K562 (cell line): ENCODE measurements around the gene MT1X. TPM values are rescaled to one million over a fixed set of nuclear protein-coding genes. Genes with fewer than 3 reads are reported as not detected.

Source experiments
- ATAC-seq: fragments of 200-7000 bp; cut with Tn5 transposase; 3 replicates; pipeline ENCODE4 v1.9.1; 2020; ENCODE audit warnings: moderate library complexity
- BruUV-seq: library from RNA; stranded (reverse); fragments of 400-500 nt; replicated peaks from 2 replicates; lab custom pipeline; 2021; lab: Mats Ljungman, UMichigan
- CTCF ChIA-PET: fragments of 300-600 bp; formaldehyde crosslinking; extraction: SDS; loops from one replicate; lab custom pipeline; 2021; ENCODE audit warnings: low intra/inter-chr PET ratio; lab: Yijun Ruan, JAX
- POLR2A ChIA-PET: fragments of 300-600, 350-650 bp; sonication (Branson Sonifier 250); formaldehyde crosslinking; extraction: SDS; loops from one replicate; lab custom pipeline; 2021; ENCODE audit warnings: antibody characterized with exemption, inconsistent platforms; lab: Yijun Ruan, JAX
- DNase-seq, 4 experiments: peaks; one replicate each; pipeline versions ENCODE4 v3.0.0 to v3.0.0-alpha.2; 2011 to 2018; ENCODE audit warnings: low spot score in 3 of 4, mixed read lengths in 3 of 4; ENCODE audit errors: extremely low read depth in 1 of 4
- FAIRE-seq: peaks from 2 replicates; lab custom pipeline; 2011; peaks lifted over from hg19 to GRCh38; lab: Jason Lieb, UNC
- H2AFZ ChIP-seq: 2 replicates; pipeline ENCODE4 v1.6.0; 2011; ENCODE audit warnings: low read depth, low read length, control low read depth, inconsistent platforms
- H3K27ac ChIP-seq: fragments of 200-600 bp; 3 replicates; pipeline ENCODE4 v1.8.0; 2011; ENCODE audit warnings: low read depth, mild to moderate bottlenecking, control low read depth, inconsistent platforms, low read length, moderate library complexity, mixed read lengths; ENCODE audit errors: extremely low read depth
- H3K27me3 ChIP-seq, 2 experiments: fragments of 300-600 bp in 1 of 2; 2 replicates in 1 of 2; 3 replicates in 1 of 2; pipeline versions ENCODE4 v1.6.0 to v1.8.0; 2011; ENCODE audit warnings: inconsistent platforms in 2 of 2, low read length in 2 of 2, mild to moderate bottlenecking in 1 of 2, mixed read lengths in 1 of 2, moderate library complexity in 1 of 2; ENCODE audit not compliant: control insufficient read depth in 2 of 2, insufficient read depth in 2 of 2
- H3K36me3 ChIP-seq: fragments of 300-600 bp; 3 replicates; pipeline ENCODE4 v1.8.0; 2011; ENCODE audit warnings: mild to moderate bottlenecking, low read length, inconsistent platforms; ENCODE audit not compliant: control insufficient read depth, insufficient read depth
- H3K4me1 ChIP-seq, 2 experiments: fragments of 200-600 bp in 1 of 2; replicated peaks in 1 of 2; 2 replicates in 1 of 2; 3 replicates in 1 of 2; pipeline versions ENCODE4 v1.5.1 to v1.8.0; 2011; ENCODE audit warnings: inconsistent platforms in 2 of 2, low read length in 2 of 2, mild to moderate bottlenecking in 1 of 2, mixed read lengths in 1 of 2, moderate library complexity in 1 of 2; ENCODE audit not compliant: control insufficient read depth in 2 of 2, insufficient read depth in 2 of 2
- H3K4me2 ChIP-seq: 2 replicates; pipeline ENCODE4 v1.6.1; 2011; ENCODE audit warnings: low read length, control low read depth, inconsistent platforms, mixed read lengths; ENCODE audit not compliant: insufficient read depth
- H3K4me3 ChIP-seq: fragments of 200-600 bp; sonication (generic), shearing (Covaris generic); 2 replicates; pipeline ENCODE4 v1.5.1; 2016; ENCODE audit warnings: control low read depth, inconsistent platforms
- H3K79me2 ChIP-seq: fragments of 200-600 bp; 3 replicates; pipeline ENCODE4 v1.8.0; 2011; ENCODE audit warnings: low read length, inconsistent platforms; ENCODE audit not compliant: control insufficient read depth, insufficient read depth
- H3K9ac ChIP-seq, 2 experiments: 2 replicates each; pipeline versions ENCODE4 v1.6.0 to v1.6.1; 2011; ENCODE audit warnings: low read depth in 2 of 2, low read length in 2 of 2, control low read depth in 1 of 2, inconsistent platforms in 1 of 2, mild to moderate bottlenecking in 1 of 2, mixed read lengths in 1 of 2; ENCODE audit not compliant: insufficient read depth in 1 of 2
- H3K9me1 ChIP-seq: one replicate; pipeline ENCODE4 v1.6.0; 2011; ENCODE audit warnings: inconsistent platforms, mild to moderate bottlenecking, low read length, moderate library complexity; ENCODE audit not compliant: control insufficient read depth, insufficient read depth
- H3K9me3 ChIP-seq: replicated peaks from 2 replicates; pipeline ENCODE4 v1.5.1; 2011; ENCODE audit warnings: low read depth, low read length, inconsistent platforms; ENCODE audit not compliant: control insufficient read depth, insufficient read depth
- H4K20me1 ChIP-seq: replicated peaks from 2 replicates; pipeline ENCODE4 v1.6.1; 2011; ENCODE audit warnings: low read length, inconsistent platforms, mixed read lengths; ENCODE audit not compliant: control insufficient read depth, insufficient read depth
- BCOR ChIP-seq: fragments of 450-650 bp; IDR thresholded peaks from 2 replicates; pipeline ENCODE4 v1.6.1; 2016
- CREM ChIP-seq: IDR thresholded peaks from 2 replicates; pipeline ENCODE4 v1.6.1; 2014; ENCODE audit warnings: antibody characterized with exemption, low read depth
- ESRRB ChIP-seq: fragments of 250-450 bp; sonication (Bioruptor Pico); IDR thresholded peaks from 2 replicates; pipeline ENCODE4 v1.5.0; 2020; ENCODE audit warnings: mild to moderate bottlenecking, moderate library complexity, borderline replicate concordance
- FOXJ2 ChIP-seq: fragments of 200-800 bp; sonication (Bioruptor generic); IDR thresholded peaks from 2 replicates; pipeline ENCODE4 v1.6.1; 2016; ENCODE audit warnings: missing genetic modification characterization, missing compliant biosample characterization
- HNRNPUL1 ChIP-seq: fragments of 200-400 bp; formaldehyde crosslinking; IDR thresholded peaks from 2 replicates; pipeline ENCODE4 v1.6.1; 2017; ENCODE audit warnings: low read length
- MAX ChIP-seq: sonication (generic); formaldehyde crosslinking; IDR thresholded peaks from 2 replicates; pipeline ENCODE4 v1.9.0; 2022; ENCODE audit warnings: mild to moderate bottlenecking, missing genetic modification reagents
- MAZ ChIP-seq, 2 experiments: fragments of 450-650 bp in 1 of 2; sonication (generic) in 1 of 2; formaldehyde crosslinking; IDR thresholded peaks in 1 of 2; conservative IDR thresholded peaks in 1 of 2; 2 replicates each; pipeline versions ENCODE4 v1.4.0 to v1.5.0; 2020; ENCODE audit warnings: mild to moderate bottlenecking in 1 of 2, missing genetic modification reagents in 1 of 2
- MCM5 ChIP-seq: fragments of 450-650 bp; IDR thresholded peaks from 2 replicates; pipeline ENCODE4 v1.6.1; 2016; ENCODE audit warnings: low read depth
- NR4A1 ChIP-seq, 2 experiments: fragments of 250-450 bp in 1 of 2; fragments of 450-650 bp in 1 of 2; sonication (Bioruptor Pico) in 1 of 2; IDR thresholded peaks; 2 replicates each; pipeline versions ENCODE4 v1.4.0 to v1.6.1; 2016 to 2020; ENCODE audit warnings: mild to moderate bottlenecking in 2 of 2, missing compliant biosample characterization in 1 of 2, missing genetic modification characterization in 1 of 2, moderate library complexity in 1 of 2
- RAD21 ChIP-seq, 2 experiments: fragments of 250-450 bp in 1 of 2; fragments of 450-650 bp in 1 of 2; sonication (Bioruptor Pico) in 1 of 2; formaldehyde crosslinking in 1 of 2; IDR thresholded peaks in 1 of 2; conservative IDR thresholded peaks in 1 of 2; 2 replicates each; pipeline versions ENCODE4 v1.4.0 to v1.8.0; 2020 to 2022; ENCODE audit warnings: mild to moderate bottlenecking in 2 of 2, moderate library complexity in 1 of 2
- SMARCA5 ChIP-seq: fragments of 450-650 bp; IDR thresholded peaks from 2 replicates; pipeline ENCODE4 v1.6.1; 2016
- SNAPC5 ChIP-seq: fragments of 250-450 bp; sonication (Bioruptor Pico); IDR thresholded peaks from 2 replicates; pipeline ENCODE4 v1.8.0; 2021; ENCODE audit warnings: moderate library complexity, mild to moderate bottlenecking, inconsistent platforms
- SNRNP70 ChIP-seq: fragments of 200-400 bp; formaldehyde crosslinking; optimal IDR thresholded peaks from 2 replicates; pipeline ENCODE3; 2017; ENCODE audit warnings: low read depth, low read length
- SRSF9 ChIP-seq: fragments of 200-400 bp; formaldehyde crosslinking; IDR thresholded peaks from 2 replicates; pipeline ENCODE4 v1.6.1; 2017; ENCODE audit warnings: low read depth, low read length, borderline replicate concordance
- STAG1 ChIP-seq: sonication (generic); formaldehyde crosslinking; IDR thresholded peaks from 2 replicates; pipeline ENCODE4 v1.5.0; 2020; ENCODE audit warnings: missing genetic modification reagents, borderline replicate concordance
- TFAM ChIP-seq: fragments of 250-450 bp; sonication (Bioruptor Pico); conservative IDR thresholded peaks from 2 replicates; pipeline ENCODE4 v1.5.0; 2021; ENCODE audit warnings: mild to moderate bottlenecking, moderate library complexity
- ZBTB2 ChIP-seq: fragments of 450-650 bp; IDR thresholded peaks from 2 replicates; pipeline ENCODE4 v1.6.1; 2016; ENCODE audit warnings: antibody characterized with exemption
- ZNF217 ChIP-seq: sonication (generic); formaldehyde crosslinking; IDR thresholded peaks from 2 replicates; pipeline ENCODE4 v1.8.0; 2022; ENCODE audit warnings: mild to moderate bottlenecking, missing genetic modification reagents
- ZNF561 ChIP-seq: fragments of 450-650 bp; formaldehyde crosslinking; conservative IDR thresholded peaks from 2 replicates; pipeline ENCODE4 v1.4.0; 2020; ENCODE audit warnings: mild to moderate bottlenecking, moderate library complexity
- ZNF583 ChIP-seq: fragments of 250-450 bp; sonication (Bioruptor Pico); IDR thresholded peaks from 2 replicates; pipeline ENCODE4 v1.4.0; 2020
- WGBS: fragments of 100-300 bp; shearing (Covaris generic); methylation state at CpG from one replicate; pipeline ENCODE4 v1.1.6; 2016; ENCODE audit warnings: low coverage, mixed read lengths; ENCODE audit not compliant: insufficient coverage; ENCODE audit errors: missing lambda C conversion rate; 5-methylcytosine and 5-hydroxymethylcytosine counted together
- in situ Hi-C: fragments of 300-500 bp; cut with MboI; formaldehyde crosslinking; loops from 4 replicates; pipeline ENCODE4 v1.15.0; 2018; ENCODE audit warnings: inconsistent platforms, mixed read lengths
- intact Hi-C: fragments of 100-400 bp; cut with micrococcal nuclease; formaldehyde crosslinking; loops from 2 replicates; pipeline ENCODE4 v1.14.2; 2022
- polyA plus RNA-seq, 8 experiments: library from polyadenylated mRNA; depleted of rRNA in 4 of 8; stranded (reverse) in 5 of 8; unstranded in 3 of 8; fragments of >200 nt; fragmentation: Nextera tagmentation in 2 of 8; fragmentation: Illumina TruSeq in 1 of 8; extraction: Ambion mirVana in 2 of 8; extraction: Trizol in 1 of 8; gene quantifications; 2 replicates each; pipeline versions ENCODE4 v1.2.1 to v1.2.3, GENCODE V29; 2011 to 2014; ENCODE audit warnings: inconsistent platforms in 1 of 8, missing spikeins in 1 of 8
- total RNA-seq, 7 experiments: library from RNA; depleted of rRNA in 6 of 7; stranded (reverse); fragments of >200 nt in 6 of 7; fragmentation: Illumina TruSeq in 2 of 7; extraction: Trizol in 2 of 7; gene quantifications; 2 replicates each; pipeline versions ENCODE4 v1.2.1 to v1.2.3, GENCODE V29; 2011 to 2021; ENCODE audit warnings: low replicate concordance in 1 of 7

Gene MT1X
- total and polyA plus RNA-seq, 9 of the 15 experiments (the other 6 are each of a cell fraction or from before 2014, with no cell fraction given) = 4.9 to 22.8 (median 8.7) TPM

- 0 out of 4 replicates have a peak overlapping the region, but pooled peaks of 1 of the 2 experiments have one; percentile 29 for H3K9ac ChIP-seq
- peak; percentile 95 for ATAC-seq
- no peak overlapping the region for H3K4me3 ChIP-seq
- BruUV-seq = no TSS peak
- DNase-seq = peak; percentile 59 to 85 (median 74)
- FAIRE-seq = no peak
- no peaks in the 10 kb centered on the region; the same call in 1 of the 2 replicates for H4K20me1 ChIP-seq
- peak overlapping the region; percentile 48 for H3K4me2 ChIP-seq
- H2AFZ ChIP-seq = peak overlapping the region; percentile 60
- POLR2A ChIA-PET = interaction anchor here (0.8 to 1.3 kb wide), 3 partner anchors 35 to 334 kb away, joined by 3 to 6 read pairs (median 3); partner anchors contain the start of gene MT2A
- H3K36me3 ChIP-seq = no peaks in the 10 kb centered on the region
- intact Hi-C loops = no loop called here
- CTCF ChIA-PET = no interaction called here
- no peaks in the 10 kb centered on the region for H3K9me1 ChIP-seq
- in situ Hi-C loops = no loop called here
- H3K4me1 ChIP-seq = peaks cover 3 to 17% of the 10 kb centered on the region in 2 experiments; a peak in 3 of 5 replicates
- no peak overlapping the region for H3K27ac ChIP-seq
- H3K27me3 ChIP-seq = peaks cover 27 to 63% of the 10 kb centered on the region in 2 experiments
- H3K79me2 ChIP-seq = no peaks in the 10 kb centered on the region
- H3K9me3 ChIP-seq = no peaks in the 10 kb centered on the region
- WGBS = under 1% methylated on average over 37 of the region's 42 CpGs
- TF ChIP-seq RAD21 (CRISPR knock-in tag; conservative IDR thresholded peaks at IDR 0.05 in 1 of 2, IDR thresholded peaks at IDR 0.05 in 1 of 2) (peak; percentile 36 to 47; a peak in 3 of 4 replicates), ZNF217 (CRISPR knock-in tag) (no peak), SNRNP70 (no peak), CREM (no peak), NR4A1 (CRISPR knock-in tag; IDR thresholded peaks at IDR 0.05) (no peak), NR4A1 (tag; IDR thresholded peaks at IDR 0.05) (no peak), ZNF561 (no peak), SRSF9 (no peak), ESRRB (CRISPR knock-in tag) (no peak), TFAM (CRISPR knock-in tag) (no peak), SMARCA5 (no peak), FOXJ2 (tag) (no peak), ZBTB2 (0 out of 2 replicates have a peak, but pooled peaks have one; percentile 30), ZNF583 (CRISPR knock-in tag) (no peak), HNRNPUL1 (no peak), MAX (CRISPR knock-in tag) (peak; percentile 41; the same call in 1 of the 2 replicates), SNAPC5 (no peak), MAZ (CRISPR knock-in tag; conservative IDR thresholded peaks at IDR 0.05 in 1 of 2, IDR thresholded peaks at IDR 0.05 in 1 of 2) (peak; percentile 37 to 41; a peak in 2 of 4 replicates), BCOR (no peak), STAG1 (CRISPR knock-in tag) (no peak), MCM5 (no peak)
Measured at GRCh38 chr16:56643080-56643778, 39.0 kb upstream of the MT1X start.
